Transverse colon (tissue), 4 donors: Measurements from ENCODE around the gene RESP18. TPM values are rescaled to one million over a fixed set of nuclear protein-coding genes. Genes with fewer than 3 reads are reported as not detected.

Source experiments
- DNase-seq: peaks from one replicate; pipeline ENCODE4 v3.0.0-alpha.2; 2019
- H3K27ac ChIP-seq, 4 donors: fragments of 200-600 bp; sonication (generic); 2 replicates each; pipeline ENCODE4 v1.5.1; 2016 to 2018; ENCODE audit warnings: inconsistent platforms in 4 of 4
- H3K27me3 ChIP-seq: fragments of 200-600 bp; sonication (generic); 2 replicates; pipeline ENCODE4 v1.5.1; 2017; ENCODE audit warnings: inconsistent platforms
- H3K36me3 ChIP-seq, 4 donors: fragments of 200-600 bp; sonication (generic); 2 replicates each; pipeline ENCODE4 v1.5.1; 2017 to 2019; ENCODE audit warnings: inconsistent platforms in 4 of 4
- H3K4me1 ChIP-seq, 4 donors: fragments of 200-600 bp; sonication (generic); 2 replicates each; pipeline ENCODE4 v1.5.1; 2017 to 2020; ENCODE audit warnings: inconsistent platforms in 4 of 4
- H3K4me3 ChIP-seq, 4 donors: fragments of 200-600 bp; sonication (generic); 1 replicate in 1 of 4; 2 replicates in 3 of 4; pipeline versions ENCODE4 v1.5.1 to v1.6.1; 2017 to 2019; ENCODE audit warnings: inconsistent platforms in 4 of 4
- H3K9me3 ChIP-seq, 2 donors: fragments of 200-600 bp; sonication (generic); 2 replicates each; pipeline ENCODE4 v1.5.1; 2017 to 2019; ENCODE audit warnings: inconsistent platforms in 2 of 2
- EP300 ChIP-seq: sonication (generic); formaldehyde crosslinking; IDR thresholded peaks from one replicate; pipeline ENCODE4 v1.6.1; 2017; ENCODE audit warnings: antibody characterized with exemption, low read depth
- POLR2A ChIP-seq: fragments of 450-650 bp; IDR thresholded peaks from one replicate; pipeline ENCODE4 v1.6.1; 2016; ENCODE audit warnings: antibody characterized with exemption, mild to moderate bottlenecking, moderate library complexity
- POLR2AphosphoS5 ChIP-seq, 3 donors: sonication (generic); formaldehyde crosslinking; IDR thresholded peaks; one replicate each; pipeline ENCODE4 v1.6.1; 2016; ENCODE audit warnings: antibody characterized with exemption in 3 of 3
- WGBS, 2 donors: methylation state at CpG; one replicate each; pipeline ENCODE4 v1.1.5; 2018; ENCODE audit warnings: low coverage in 1 of 2; 5-methylcytosine and 5-hydroxymethylcytosine counted together
- in situ Hi-C, 4 donors: fragments of 200-750 bp; cut with MboI; loops; one replicate each; pipeline versions ENCODE4 v1.15.0 to v1.15.1; 2017; ENCODE audit warnings: low sequenced_read_pairs in 3 of 4, low pct_ligation_motif_present in 1 of 4, low pct_unique_long_range_greater_than_20kb in 1 of 4
- intact Hi-C: fragments of 100-400 bp; cut with DNase I; formaldehyde crosslinking; loops from one replicate; pipeline ENCODE4 v1.15.1; 2023; ENCODE audit warnings: low total_unique reads
- total RNA-seq, 4 donors: library from RNA; depleted of rRNA; stranded (reverse); fragments of >200 nt; gene quantifications; one replicate each; pipeline ENCODE4 v1.1.0, GENCODE V29; 2016
- TF ChIP-seq, protein P1 (sequence below), 5 experiments: fragments of 200-600 bp in 3 of 5; fragments of 450-650 bp in 2 of 5; sonication (generic) in 3 of 5; IDR thresholded peaks; 1 replicate in 2 of 5; 2 replicates in 3 of 5; pipeline ENCODE4 v1.5.1; 2016 to 2017; ENCODE audit warnings: antibody characterized with exemption in 5 of 5, inconsistent platforms in 3 of 5, mild to moderate bottlenecking in 2 of 5, moderate library complexity in 1 of 5

The RESP18 gene
- total RNA-seq, 4 donors from 2014 or later: not detected

DNA sequence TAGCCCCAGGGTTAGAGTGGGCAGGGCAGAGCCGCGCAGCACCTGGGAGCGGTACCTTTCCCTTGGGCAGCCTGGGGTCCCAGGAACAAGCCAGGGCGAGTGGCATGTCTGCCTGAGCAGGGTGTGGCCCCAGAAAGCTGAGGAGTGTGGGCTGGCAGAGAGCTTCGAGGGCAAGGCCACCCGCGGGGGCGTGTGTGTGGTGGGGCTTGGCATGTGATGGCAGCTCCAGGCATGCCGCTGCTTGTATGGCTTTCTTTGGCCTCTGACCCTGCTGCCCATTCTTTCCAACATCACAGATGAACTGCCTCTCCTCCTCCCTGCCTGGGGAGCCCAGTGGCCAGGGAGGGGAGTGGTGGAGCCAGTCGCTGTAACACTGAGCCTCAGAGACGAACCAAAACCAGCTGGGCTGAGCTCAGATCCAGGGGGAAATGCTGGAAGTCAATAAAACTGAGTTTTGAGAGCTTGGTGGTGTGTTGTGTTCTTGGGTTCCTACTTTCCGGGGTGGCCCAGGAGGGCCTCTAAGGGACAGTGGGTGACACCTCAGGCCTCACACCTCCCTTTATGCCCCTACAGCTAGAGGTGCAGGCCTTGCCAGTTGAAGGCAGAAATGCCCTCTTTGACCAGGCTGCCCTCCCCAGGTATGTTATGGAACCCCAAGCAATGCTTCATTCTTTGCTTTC is 46.0 kb downstream of the RESP18 start:
- Histone ChIP-seq H3K27me3 (no peaks in the 10 kb centered on the region), H3K36me3 (peaks cover 0 to 3% (median 0%) of the 10 kb centered on the region in 4 donors), H3K4me3 (no peak overlapping the region), H3K9me3 (no peaks in the 10 kb centered on the region), H3K27ac (peak overlapping the region in 1 of 4 donors; percentile 17), H3K4me1 (peaks cover 0 to 9% (median 5%) of the 10 kb centered on the region in 4 donors)
- DNase-seq: no peak
- TF ChIP-seq POLR2A (no peak), POLR2AphosphoS5 (IDR thresholded peaks at IDR 0.05) (no peak), EP300 (no peak)
- TF ChIP-seq, protein P1, sequence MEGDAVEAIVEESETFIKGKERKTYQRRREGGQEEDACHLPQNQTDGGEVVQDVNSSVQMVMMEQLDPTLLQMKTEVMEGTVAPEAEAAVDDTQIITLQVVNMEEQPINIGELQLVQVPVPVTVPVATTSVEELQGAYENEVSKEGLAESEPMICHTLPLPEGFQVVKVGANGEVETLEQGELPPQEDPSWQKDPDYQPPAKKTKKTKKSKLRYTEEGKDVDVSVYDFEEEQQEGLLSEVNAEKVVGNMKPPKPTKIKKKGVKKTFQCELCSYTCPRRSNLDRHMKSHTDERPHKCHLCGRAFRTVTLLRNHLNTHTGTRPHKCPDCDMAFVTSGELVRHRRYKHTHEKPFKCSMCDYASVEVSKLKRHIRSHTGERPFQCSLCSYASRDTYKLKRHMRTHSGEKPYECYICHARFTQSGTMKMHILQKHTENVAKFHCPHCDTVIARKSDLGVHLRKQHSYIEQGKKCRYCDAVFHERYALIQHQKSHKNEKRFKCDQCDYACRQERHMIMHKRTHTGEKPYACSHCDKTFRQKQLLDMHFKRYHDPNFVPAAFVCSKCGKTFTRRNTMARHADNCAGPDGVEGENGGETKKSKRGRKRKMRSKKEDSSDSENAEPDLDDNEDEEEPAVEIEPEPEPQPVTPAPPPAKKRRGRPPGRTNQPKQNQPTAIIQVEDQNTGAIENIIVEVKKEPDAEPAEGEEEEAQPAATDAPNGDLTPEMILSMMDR (IDR thresholded peaks at IDR 0.05): no peak
- 85% methylated on average over 12 of the region's 12 CpGs; no CpG with 5 or more reads in 1 of the 2 donors for WGBS, 2 donors
- intact Hi-C loops: no loop called here
- in situ Hi-C loops: loop anchor here in 1 of 4 donors (25.0 kb wide), 1 partner anchor 124 kb away; the partner anchor contains the start of genes NHEJ1 and SLC23A3

DNA sequence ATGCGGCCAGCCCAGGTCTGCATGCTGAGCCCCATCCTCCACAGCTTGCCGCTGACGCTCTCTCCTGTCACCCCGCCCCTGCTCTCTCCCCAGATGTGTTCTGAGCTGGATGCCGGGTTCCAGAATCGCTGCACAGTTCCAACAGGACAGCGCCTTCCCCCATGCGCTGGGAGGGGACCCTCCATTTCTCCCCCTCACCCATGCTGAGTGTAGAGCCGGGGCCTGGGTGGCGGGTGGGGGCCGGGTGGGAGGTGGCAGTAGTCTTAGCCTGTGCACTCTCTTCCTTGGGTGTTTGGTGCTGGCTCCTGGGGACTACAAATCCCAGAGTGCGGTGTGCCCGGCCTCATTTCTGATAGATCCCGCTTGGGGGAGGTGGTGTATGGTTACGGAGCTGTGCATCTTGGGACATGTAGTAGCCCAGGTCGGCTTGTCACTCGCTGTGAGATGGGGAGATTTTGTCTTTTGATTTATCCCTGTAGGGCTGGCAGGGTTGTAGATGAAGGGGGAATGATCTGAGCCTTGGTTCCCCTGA is 46.6 kb downstream of the RESP18 start:
- Histone ChIP-seq H3K9me3 (no peaks in the 10 kb centered on the region), H3K4me3 (no peak overlapping the region), H3K36me3 (peaks cover 0 to 3% (median 0%) of the 10 kb centered on the region in 4 donors), H3K4me1 (peaks cover 0 to 9% (median 5%) of the 10 kb centered on the region in 4 donors), H3K27ac (peak overlapping the region in 1 of 4 donors; percentile 17), H3K27me3 (no peaks in the 10 kb centered on the region)
- in situ Hi-C loops: loop anchor here in 1 of 4 donors (25.0 kb wide), 1 partner anchor 124 kb away; the partner anchor contains the start of genes NHEJ1 and SLC23A3
- intact Hi-C loops: no loop called here
- no peak for DNase-seq
- no peak for TF ChIP-seq POLR2A
- TF ChIP-seq, protein P1 (IDR thresholded peaks at IDR 0.05): no peak
- no peak for TF ChIP-seq POLR2AphosphoS5 (IDR thresholded peaks at IDR 0.05)
- no peak for TF ChIP-seq EP300
- 94 to 100% methylated on average over 2 to 17 of the region's 17 CpGs for WGBS, 2 donors

GRCh38 chr2:219285373-219285735 is 47.2 kb downstream of the RESP18 start:
- TF ChIP-seq POLR2AphosphoS5 (IDR thresholded peaks at IDR 0.05): no peak
- no peak for TF ChIP-seq EP300
- TF ChIP-seq, protein P1 (IDR thresholded peaks at IDR 0.05): no peak
- no peak for TF ChIP-seq POLR2A
- intact Hi-C loops: no loop called here
- H3K4me3 ChIP-seq: no peak overlapping the region
- DNase-seq: no peak
- H3K4me1 ChIP-seq: peaks cover 2 to 15% (median 7%) of the 10 kb centered on the region in 4 donors
- no peaks in the 10 kb centered on the region for H3K27me3 ChIP-seq
- H3K36me3 ChIP-seq: peaks cover 0 to 3% (median 0%) of the 10 kb centered on the region in 4 donors
- no peaks in the 10 kb centered on the region for H3K9me3 ChIP-seq
- WGBS, 2 donors: 90% methylated on average over 12 of the region's 12 CpGs; no CpG with 5 or more reads in 1 of the 2 donors
- in situ Hi-C loops: loop anchor here in 1 of 4 donors (25.0 kb wide), 1 partner anchor 123 kb away; the partner anchor contains the start of genes NHEJ1 and SLC23A3
- no peak overlapping the region for H3K27ac ChIP-seq
